Suprapubic skin (tissue), 4 donors: ENCODE data around the gene FAM53A.

Experiments
- POLR2A ChIP-seq, 2 donors: fragments of 450-650 bp; IDR thresholded peaks; one replicate each; pipeline ENCODE4 v1.6.1; 2017; ENCODE audit warnings: antibody characterized with exemption in 2 of 2, mild to moderate bottlenecking in 2 of 2, moderate library complexity in 2 of 2
- POLR2AphosphoS5 ChIP-seq, 3 donors: sonication (generic); formaldehyde crosslinking; IDR thresholded peaks; one replicate each; pipeline ENCODE4 v1.6.1; 2017; ENCODE audit warnings: antibody characterized with exemption in 3 of 3
- TF ChIP-seq, protein P1 (sequence below), 2 donors: fragments of 200-600 bp in 1 of 2; fragments of 450-650 bp in 1 of 2; sonication (generic) in 1 of 2; IDR thresholded peaks; one replicate each; pipeline ENCODE4 v1.5.1; 2016 to 2019; ENCODE audit warnings: antibody characterized with exemption in 2 of 2, mild to moderate bottlenecking in 1 of 2, moderate library complexity in 1 of 2

DNA sequence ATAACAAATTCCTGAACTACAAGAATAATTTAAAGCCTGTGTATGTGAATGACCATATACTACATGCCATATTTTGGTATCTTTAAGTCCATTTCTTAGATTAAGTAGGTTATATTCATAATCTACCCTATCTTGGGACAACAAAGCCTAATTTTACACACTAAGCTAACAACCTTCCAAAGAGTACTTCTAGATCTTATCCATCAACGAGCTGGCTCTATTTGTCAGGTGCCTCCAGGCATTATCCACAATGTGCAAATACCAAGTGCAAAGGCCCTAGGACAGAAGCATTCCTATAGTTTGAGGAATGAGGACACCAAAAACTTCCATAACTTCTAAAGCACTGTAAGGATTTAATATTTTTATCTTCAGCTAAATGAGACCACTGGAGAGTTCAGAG lies 24.5 kb upstream of the FAM53A start:
- TF ChIP-seq POLR2AphosphoS5 (IDR thresholded peaks at IDR 0.05) (no peak), POLR2A (IDR thresholded peaks at IDR 0.05) (no peak)
- TF ChIP-seq, protein P1, sequence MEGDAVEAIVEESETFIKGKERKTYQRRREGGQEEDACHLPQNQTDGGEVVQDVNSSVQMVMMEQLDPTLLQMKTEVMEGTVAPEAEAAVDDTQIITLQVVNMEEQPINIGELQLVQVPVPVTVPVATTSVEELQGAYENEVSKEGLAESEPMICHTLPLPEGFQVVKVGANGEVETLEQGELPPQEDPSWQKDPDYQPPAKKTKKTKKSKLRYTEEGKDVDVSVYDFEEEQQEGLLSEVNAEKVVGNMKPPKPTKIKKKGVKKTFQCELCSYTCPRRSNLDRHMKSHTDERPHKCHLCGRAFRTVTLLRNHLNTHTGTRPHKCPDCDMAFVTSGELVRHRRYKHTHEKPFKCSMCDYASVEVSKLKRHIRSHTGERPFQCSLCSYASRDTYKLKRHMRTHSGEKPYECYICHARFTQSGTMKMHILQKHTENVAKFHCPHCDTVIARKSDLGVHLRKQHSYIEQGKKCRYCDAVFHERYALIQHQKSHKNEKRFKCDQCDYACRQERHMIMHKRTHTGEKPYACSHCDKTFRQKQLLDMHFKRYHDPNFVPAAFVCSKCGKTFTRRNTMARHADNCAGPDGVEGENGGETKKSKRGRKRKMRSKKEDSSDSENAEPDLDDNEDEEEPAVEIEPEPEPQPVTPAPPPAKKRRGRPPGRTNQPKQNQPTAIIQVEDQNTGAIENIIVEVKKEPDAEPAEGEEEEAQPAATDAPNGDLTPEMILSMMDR (IDR thresholded peaks at IDR 0.05) = no peak
